Smooth muscle cell (in vitro differentiated cells): ENCODE data around the gene CDH22. TPM values are rescaled to one million over a fixed set of nuclear protein-coding genes. Genes with fewer than 3 reads are reported as not detected.

Experiments used
- DNase-seq: peaks from one replicate; lab custom pipeline; 2025; ENCODE audit not compliant: unreplicated experiment; lab: John Stamatoyannopoulos, UW
- H2AFZ ChIP-seq: fragments of 200-600 bp; sonication (generic); 2 replicates; pipeline ENCODE4 v1.6.0; 2016; ENCODE audit warnings: antibody characterized with exemption, low read depth, mild to moderate bottlenecking
- H3F3A ChIP-seq: fragments of 200-600 bp; sonication (generic); 2 replicates; pipeline ENCODE4 v1.6.0; 2017; ENCODE audit warnings: antibody characterized with exemption, low read depth
- H3K27ac ChIP-seq: fragments of 200-600 bp; sonication (generic); 2 replicates; pipeline ENCODE4 v1.5.1; 2016; ENCODE audit warnings: low read depth, mild to moderate bottlenecking
- H3K27me3 ChIP-seq: fragments of 200-600 bp; sonication (generic); 2 replicates; pipeline ENCODE4 v1.6.1; 2016; ENCODE audit warnings: low read depth, mild to moderate bottlenecking
- H3K36me3 ChIP-seq: fragments of 200-600 bp; sonication (generic); 2 replicates; pipeline ENCODE4 v1.5.1; 2016; ENCODE audit warnings: low read depth
- H3K4me1 ChIP-seq: fragments of 200-600 bp; sonication (generic); 2 replicates; pipeline ENCODE4 v1.5.1; 2016; ENCODE audit warnings: low read depth
- H3K4me2 ChIP-seq: fragments of 200-600 bp; sonication (generic); 2 replicates; pipeline ENCODE4 v1.6.0; 2016; ENCODE audit warnings: mild to moderate bottlenecking
- H3K4me3 ChIP-seq: fragments of 200-600 bp; sonication (generic); 2 replicates; pipeline ENCODE4 v1.5.1; 2016; ENCODE audit warnings: mild to moderate bottlenecking
- H3K79me2 ChIP-seq: fragments of 200-600 bp; sonication (generic); 2 replicates; pipeline ENCODE4 v1.6.0; 2016; ENCODE audit warnings: low read depth, mild to moderate bottlenecking
- H3K9ac ChIP-seq: fragments of 200-600 bp; sonication (generic); 2 replicates; pipeline ENCODE4 v1.6.0; 2016; ENCODE audit warnings: low read depth
- H3K9me3 ChIP-seq: fragments of 200-600 bp; sonication (generic); replicated peaks from 2 replicates; pipeline ENCODE4 v1.5.1; 2016; ENCODE audit warnings: low read depth
- H4K20me1 ChIP-seq: fragments of 200-600 bp; sonication (generic); 2 replicates; pipeline ENCODE4 v1.6.0; 2016; ENCODE audit warnings: low read depth
- CTCF ChIP-seq: fragments of 200-600 bp; sonication (generic); IDR thresholded peaks from 2 replicates; pipeline ENCODE4 v1.5.1; 2017; ENCODE audit warnings: borderline replicate concordance, mild to moderate bottlenecking, antibody characterized with exemption; ENCODE audit not compliant: insufficient read depth, poor library complexity, severe bottlenecking
- WGBS: methylation state at CpG from one replicate; pipeline ENCODE4 v1.1.7; 2016; ENCODE audit warnings: low lambda C conversion rate; 5-methylcytosine and 5-hydroxymethylcytosine counted together
- polyA plus RNA-seq: library from polyadenylated mRNA; unstranded; fragments of >200 nt; fragmentation: Nextera tagmentation; extraction: Ambion mirVana; gene quantifications from 2 replicates; pipeline ENCODE4 v1.2.1, GENCODE V29; 2016
- total RNA-seq: library from RNA; depleted of rRNA; stranded (reverse); fragments of >200 nt; gene quantifications from 2 replicates; pipeline ENCODE4 v1.2.3, GENCODE V29; 2014

The CDH22 gene
- total and polyA plus RNA-seq, 2 experiments from 2014 or later: not detected

- Histone ChIP-seq H3K4me1 (no peaks in the 10 kb centered on the region), H3K4me2 (no peak overlapping the region), H3K27ac (no peak overlapping the region), H3K79me2 (no peaks in the 10 kb centered on the region), H3K9me3 (no peaks in the 10 kb centered on the region), H3K9ac (no peak overlapping the region), H4K20me1 (no peaks in the 10 kb centered on the region), H2AFZ (no peak overlapping the region), H3K4me3 (no peak overlapping the region), H3K36me3 (no peaks in the 10 kb centered on the region), H3K27me3 (peaks cover 17% of the 10 kb centered on the region), H3F3A (no peaks in the 10 kb centered on the region)
- DNase-seq: no peak
- 89% methylated on average over 39 of the region's 55 CpGs for WGBS
- no peak for TF ChIP-seq CTCF
These were observed 107.4 kb downstream of the CDH22 start for GRCh38 chr20:46200582-46201570.

- Histone ChIP-seq H3K9me3 (no peaks in the 10 kb centered on the region), H3K4me1 (no peaks in the 10 kb centered on the region), H3K9ac (no peak overlapping the region), H3K4me2 (no peak overlapping the region), H3K27me3 (peaks cover 17% of the 10 kb centered on the region), H3K27ac (no peak overlapping the region), H2AFZ (no peak overlapping the region), H3K79me2 (no peaks in the 10 kb centered on the region), H4K20me1 (no peaks in the 10 kb centered on the region), H3F3A (no peaks in the 10 kb centered on the region), H3K36me3 (no peaks in the 10 kb centered on the region), H3K4me3 (no peak overlapping the region)
- TF ChIP-seq CTCF: no peak
- DNase-seq: no peak
- WGBS: 26% methylated on average over 20 of the region's 21 CpGs
These were observed 109.1 kb downstream of the CDH22 start for GRCh38 chr20:46199198-46199597.

GRCh38 chr20:46196990-46197389, 111.3 kb downstream of the CDH22 start:
- no peaks in the 10 kb centered on the region for H3K9me3 ChIP-seq
- peaks cover 15% of the 10 kb centered on the region for H3K27me3 ChIP-seq
- H3K4me1 ChIP-seq: no peaks in the 10 kb centered on the region
- 83% methylated on average over 3 of the region's 3 CpGs for WGBS
- no peak overlapping the region for H2AFZ ChIP-seq
- no peak overlapping the region for H3K4me2 ChIP-seq
- no peak for TF ChIP-seq CTCF
- H3F3A ChIP-seq: no peaks in the 10 kb centered on the region
- no peaks in the 10 kb centered on the region for H4K20me1 ChIP-seq
- no peak for DNase-seq
- no peak overlapping the region for H3K9ac ChIP-seq
- H3K27ac ChIP-seq: no peak overlapping the region
- H3K79me2 ChIP-seq: no peaks in the 10 kb centered on the region
- no peak overlapping the region for H3K4me3 ChIP-seq
- no peaks in the 10 kb centered on the region for H3K36me3 ChIP-seq
